K562 (cell line): ENCODE data around the gene ARL13B. TPM values are rescaled to one million over a fixed set of nuclear protein-coding genes. Genes with fewer than 3 reads are reported as not detected.

Source experiments
- ATAC-seq: fragments of 200-7000 bp; cut with Tn5 transposase; 3 replicates; pipeline ENCODE4 v1.9.1; 2020; ENCODE audit warnings: moderate library complexity
- BruUV-seq: library from RNA; stranded (reverse); fragments of 400-500 nt; replicated peaks from 2 replicates; lab custom pipeline; 2021; lab: Mats Ljungman, UMichigan
- CTCF ChIA-PET: fragments of 300-600 bp; formaldehyde crosslinking; extraction: SDS; loops from one replicate; lab custom pipeline; 2021; ENCODE audit warnings: low intra/inter-chr PET ratio; lab: Yijun Ruan, JAX
- POLR2A ChIA-PET: fragments of 300-600, 350-650 bp; sonication (Branson Sonifier 250); formaldehyde crosslinking; extraction: SDS; loops from one replicate; lab custom pipeline; 2021; ENCODE audit warnings: antibody characterized with exemption, inconsistent platforms; lab: Yijun Ruan, JAX
- DNase-seq, 4 experiments: peaks; one replicate each; pipeline versions ENCODE4 v3.0.0 to v3.0.0-alpha.2; 2011 to 2018; ENCODE audit warnings: low spot score in 3 of 4, mixed read lengths in 3 of 4; ENCODE audit errors: extremely low read depth in 1 of 4
- FAIRE-seq: peaks from 2 replicates; lab custom pipeline; 2011; peaks lifted over from hg19 to GRCh38; lab: Jason Lieb, UNC
- H2AFZ ChIP-seq: 2 replicates; pipeline ENCODE4 v1.6.0; 2011; ENCODE audit warnings: low read depth, low read length, control low read depth, inconsistent platforms
- H3K27ac ChIP-seq: fragments of 200-600 bp; 3 replicates; pipeline ENCODE4 v1.8.0; 2011; ENCODE audit warnings: low read depth, mild to moderate bottlenecking, control low read depth, inconsistent platforms, low read length, moderate library complexity, mixed read lengths; ENCODE audit errors: extremely low read depth
- H3K27me3 ChIP-seq, 2 experiments: fragments of 300-600 bp in 1 of 2; 2 replicates in 1 of 2; 3 replicates in 1 of 2; pipeline versions ENCODE4 v1.6.0 to v1.8.0; 2011; ENCODE audit warnings: inconsistent platforms in 2 of 2, low read length in 2 of 2, mild to moderate bottlenecking in 1 of 2, mixed read lengths in 1 of 2, moderate library complexity in 1 of 2; ENCODE audit not compliant: control insufficient read depth in 2 of 2, insufficient read depth in 2 of 2
- H3K36me3 ChIP-seq: fragments of 300-600 bp; 3 replicates; pipeline ENCODE4 v1.8.0; 2011; ENCODE audit warnings: mild to moderate bottlenecking, low read length, inconsistent platforms; ENCODE audit not compliant: control insufficient read depth, insufficient read depth
- H3K4me1 ChIP-seq, 2 experiments: fragments of 200-600 bp in 1 of 2; replicated peaks in 1 of 2; 2 replicates in 1 of 2; 3 replicates in 1 of 2; pipeline versions ENCODE4 v1.5.1 to v1.8.0; 2011; ENCODE audit warnings: inconsistent platforms in 2 of 2, low read length in 2 of 2, mild to moderate bottlenecking in 1 of 2, mixed read lengths in 1 of 2, moderate library complexity in 1 of 2; ENCODE audit not compliant: control insufficient read depth in 2 of 2, insufficient read depth in 2 of 2
- H3K4me2 ChIP-seq: 2 replicates; pipeline ENCODE4 v1.6.1; 2011; ENCODE audit warnings: low read length, control low read depth, inconsistent platforms, mixed read lengths; ENCODE audit not compliant: insufficient read depth
- H3K4me3 ChIP-seq: fragments of 200-600 bp; sonication (generic), shearing (Covaris generic); 2 replicates; pipeline ENCODE4 v1.5.1; 2016; ENCODE audit warnings: control low read depth, inconsistent platforms
- H3K79me2 ChIP-seq: fragments of 200-600 bp; 3 replicates; pipeline ENCODE4 v1.8.0; 2011; ENCODE audit warnings: low read length, inconsistent platforms; ENCODE audit not compliant: control insufficient read depth, insufficient read depth
- H3K9ac ChIP-seq, 2 experiments: 2 replicates each; pipeline versions ENCODE4 v1.6.0 to v1.6.1; 2011; ENCODE audit warnings: low read depth in 2 of 2, low read length in 2 of 2, control low read depth in 1 of 2, inconsistent platforms in 1 of 2, mild to moderate bottlenecking in 1 of 2, mixed read lengths in 1 of 2; ENCODE audit not compliant: insufficient read depth in 1 of 2
- H3K9me1 ChIP-seq: one replicate; pipeline ENCODE4 v1.6.0; 2011; ENCODE audit warnings: inconsistent platforms, mild to moderate bottlenecking, low read length, moderate library complexity; ENCODE audit not compliant: control insufficient read depth, insufficient read depth
- H3K9me3 ChIP-seq: replicated peaks from 2 replicates; pipeline ENCODE4 v1.5.1; 2011; ENCODE audit warnings: low read depth, low read length, inconsistent platforms; ENCODE audit not compliant: control insufficient read depth, insufficient read depth
- H4K20me1 ChIP-seq: replicated peaks from 2 replicates; pipeline ENCODE4 v1.6.1; 2011; ENCODE audit warnings: low read length, inconsistent platforms, mixed read lengths; ENCODE audit not compliant: control insufficient read depth, insufficient read depth
- CBX1 ChIP-seq: sonication (generic); IDR thresholded peaks from 2 replicates; pipeline ENCODE4 v1.6.1; 2016; ENCODE audit warnings: antibody characterized with exemption, low read depth, mild to moderate bottlenecking
- CHD1 ChIP-seq: fragments of 200-600 bp; sonication (generic); IDR thresholded peaks from one replicate; pipeline ENCODE4 v1.6.1; 2012; ENCODE audit warnings: mild to moderate bottlenecking, moderate library complexity, low read length, inconsistent platforms
- FOXP4 ChIP-seq: sonication (generic); formaldehyde crosslinking; IDR thresholded peaks from 2 replicates; pipeline ENCODE4 v1.8.0; 2022; ENCODE audit warnings: mild to moderate bottlenecking, missing genetic modification reagents, borderline replicate concordance
- L3MBTL2 ChIP-seq: fragments of 450-650 bp; IDR thresholded peaks from 2 replicates; pipeline ENCODE4 v1.6.1; 2016; ENCODE audit warnings: mild to moderate bottlenecking, moderate library complexity
- MEF2A ChIP-seq: IDR thresholded peaks from 2 replicates; pipeline ENCODE4 v1.6.1; 2011; ENCODE audit warnings: low read depth, mild to moderate bottlenecking, low read length, moderate library complexity; ENCODE audit not compliant: control insufficient read depth
- MYNN ChIP-seq, 2 experiments: sonication (generic); formaldehyde crosslinking in 1 of 2; IDR thresholded peaks; 2 replicates each; pipeline versions ENCODE4 v1.5.0 to v1.6.1; 2016 to 2020; ENCODE audit warnings: antibody characterized with exemption in 1 of 2, missing genetic modification reagents in 1 of 2
- NBN ChIP-seq: fragments of 450-650 bp; IDR thresholded peaks from 2 replicates; pipeline ENCODE4 v1.6.1; 2016; ENCODE audit warnings: low read depth, mild to moderate bottlenecking
- WGBS: fragments of 100-300 bp; shearing (Covaris generic); methylation state at CpG from one replicate; pipeline ENCODE4 v1.1.6; 2016; ENCODE audit warnings: low coverage, mixed read lengths; ENCODE audit not compliant: insufficient coverage; ENCODE audit errors: missing lambda C conversion rate; 5-methylcytosine and 5-hydroxymethylcytosine counted together
- in situ Hi-C: fragments of 300-500 bp; cut with MboI; formaldehyde crosslinking; loops from 4 replicates; pipeline ENCODE4 v1.15.0; 2018; ENCODE audit warnings: inconsistent platforms, mixed read lengths
- intact Hi-C: fragments of 100-400 bp; cut with micrococcal nuclease; formaldehyde crosslinking; loops from 2 replicates; pipeline ENCODE4 v1.14.2; 2022
- polyA plus RNA-seq, 8 experiments: library from polyadenylated mRNA; depleted of rRNA in 4 of 8; stranded (reverse) in 5 of 8; unstranded in 3 of 8; fragments of >200 nt; fragmentation: Nextera tagmentation in 2 of 8; fragmentation: Illumina TruSeq in 1 of 8; extraction: Ambion mirVana in 2 of 8; extraction: Trizol in 1 of 8; gene quantifications; 2 replicates each; pipeline versions ENCODE4 v1.2.1 to v1.2.3, GENCODE V29; 2011 to 2014; ENCODE audit warnings: inconsistent platforms in 1 of 8, missing spikeins in 1 of 8
- total RNA-seq, 7 experiments: library from RNA; depleted of rRNA in 6 of 7; stranded (reverse); fragments of >200 nt in 6 of 7; fragmentation: Illumina TruSeq in 2 of 7; extraction: Trizol in 2 of 7; gene quantifications; 2 replicates each; pipeline versions ENCODE4 v1.2.1 to v1.2.3, GENCODE V29; 2011 to 2021; ENCODE audit warnings: low replicate concordance in 1 of 7

ARL13B gene
- total and polyA plus RNA-seq, 9 of the 15 experiments (the other 6 are each of a cell fraction or from before 2014, with no cell fraction given): 4.1 to 16.9 (median 12.2) TPM

GRCh38 chr3:94001827-94002495 is 22.0 kb downstream of the ARL13B start:
- no peaks in the 10 kb centered on the region for H3K27me3 ChIP-seq
- H4K20me1 ChIP-seq: no peaks in the 10 kb centered on the region
- no peaks in the 10 kb centered on the region for H3K4me1 ChIP-seq
- H3K27ac ChIP-seq: no peak overlapping the region
- no TSS peak for BruUV-seq
- in situ Hi-C loops (no loop called here), intact Hi-C loops (no loop called here)
- POLR2A ChIA-PET: interaction anchor here (1.0 kb wide), 1 partner anchor 13 kb away, joined by 3 read pairs; no protein-coding TSS in a partner anchor
- WGBS: 75% methylated on average over 3 of the region's 3 CpGs
- DNase-seq (no peak), ATAC-seq (no peak), FAIRE-seq (no peak)
- peaks cover 11% of the 10 kb centered on the region; the same call in 1 of the 3 replicates for H3K36me3 ChIP-seq
- no peaks in the 10 kb centered on the region for H3K9me1 ChIP-seq
- no peak overlapping the region for H2AFZ ChIP-seq
- no peak overlapping the region for H3K4me2 ChIP-seq
- no peaks in the 10 kb centered on the region for H3K9me3 ChIP-seq
- no peak for TF ChIP-seq MEF2A
- no peak for TF ChIP-seq FOXP4 (CRISPR knock-in tag)
- TF ChIP-seq L3MBTL2: no peak
- no peak for TF ChIP-seq CBX1
- no peak for TF ChIP-seq CHD1
- no peak for TF ChIP-seq MYNN (IDR thresholded peaks at IDR 0.05)
- TF ChIP-seq MYNN (CRISPR knock-in tag; IDR thresholded peaks at IDR 0.05): no peak
- no peak for TF ChIP-seq NBN
- H3K79me2 ChIP-seq: 0 out of 3 replicates have a peak, but pooled peaks cover 3% of the 10 kb centered on the region
- no peak overlapping the region for H3K4me3 ChIP-seq
- H3K9ac ChIP-seq: no peak overlapping the region
- CTCF ChIA-PET: no interaction called here
